22Rv1 (cell line): Measurements from ENCODE around the gene CAMSAP1.

ENCODE experiments used
- H3K27ac ChIP-seq: fragments of 450-650 bp; 2 replicates; pipeline ENCODE4 v1.5.1; 2017
- ZFX ChIP-seq: fragments of 450-650 bp; IDR thresholded peaks from 2 replicates; pipeline ENCODE4 v1.6.1; 2017; ENCODE audit warnings: antibody characterized with exemption, borderline replicate concordance
- TF ChIP-seq, protein P1 (sequence below): fragments of 450-650 bp; IDR thresholded peaks from 2 replicates; pipeline ENCODE4 v1.5.1; 2017; ENCODE audit warnings: mild to moderate bottlenecking

CAMSAP1 gene

DNA sequence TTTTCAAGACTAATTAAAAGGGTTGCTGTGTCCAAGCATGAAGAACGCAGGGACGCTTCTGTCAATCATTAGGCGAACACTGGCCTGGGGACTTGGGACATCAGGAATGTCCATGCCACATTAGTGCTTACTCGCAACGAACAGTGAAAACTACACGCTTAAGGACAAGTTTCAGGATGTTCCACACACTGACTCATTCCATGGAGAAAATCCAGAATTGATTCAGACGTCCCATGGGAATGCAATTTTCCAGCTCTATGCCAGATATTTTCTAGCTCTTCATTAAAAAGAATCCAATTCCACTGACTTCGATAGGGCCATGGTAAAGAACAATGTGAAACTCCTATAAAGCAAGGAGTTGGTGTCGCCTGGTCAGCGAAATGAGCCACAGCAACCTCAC is 98.2 kb downstream of the CAMSAP1 start:
- H3K27ac ChIP-seq: no peak overlapping the region
- TF ChIP-seq, protein P1, sequence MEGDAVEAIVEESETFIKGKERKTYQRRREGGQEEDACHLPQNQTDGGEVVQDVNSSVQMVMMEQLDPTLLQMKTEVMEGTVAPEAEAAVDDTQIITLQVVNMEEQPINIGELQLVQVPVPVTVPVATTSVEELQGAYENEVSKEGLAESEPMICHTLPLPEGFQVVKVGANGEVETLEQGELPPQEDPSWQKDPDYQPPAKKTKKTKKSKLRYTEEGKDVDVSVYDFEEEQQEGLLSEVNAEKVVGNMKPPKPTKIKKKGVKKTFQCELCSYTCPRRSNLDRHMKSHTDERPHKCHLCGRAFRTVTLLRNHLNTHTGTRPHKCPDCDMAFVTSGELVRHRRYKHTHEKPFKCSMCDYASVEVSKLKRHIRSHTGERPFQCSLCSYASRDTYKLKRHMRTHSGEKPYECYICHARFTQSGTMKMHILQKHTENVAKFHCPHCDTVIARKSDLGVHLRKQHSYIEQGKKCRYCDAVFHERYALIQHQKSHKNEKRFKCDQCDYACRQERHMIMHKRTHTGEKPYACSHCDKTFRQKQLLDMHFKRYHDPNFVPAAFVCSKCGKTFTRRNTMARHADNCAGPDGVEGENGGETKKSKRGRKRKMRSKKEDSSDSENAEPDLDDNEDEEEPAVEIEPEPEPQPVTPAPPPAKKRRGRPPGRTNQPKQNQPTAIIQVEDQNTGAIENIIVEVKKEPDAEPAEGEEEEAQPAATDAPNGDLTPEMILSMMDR: no peak
- TF ChIP-seq ZFX: no peak

DNA sequence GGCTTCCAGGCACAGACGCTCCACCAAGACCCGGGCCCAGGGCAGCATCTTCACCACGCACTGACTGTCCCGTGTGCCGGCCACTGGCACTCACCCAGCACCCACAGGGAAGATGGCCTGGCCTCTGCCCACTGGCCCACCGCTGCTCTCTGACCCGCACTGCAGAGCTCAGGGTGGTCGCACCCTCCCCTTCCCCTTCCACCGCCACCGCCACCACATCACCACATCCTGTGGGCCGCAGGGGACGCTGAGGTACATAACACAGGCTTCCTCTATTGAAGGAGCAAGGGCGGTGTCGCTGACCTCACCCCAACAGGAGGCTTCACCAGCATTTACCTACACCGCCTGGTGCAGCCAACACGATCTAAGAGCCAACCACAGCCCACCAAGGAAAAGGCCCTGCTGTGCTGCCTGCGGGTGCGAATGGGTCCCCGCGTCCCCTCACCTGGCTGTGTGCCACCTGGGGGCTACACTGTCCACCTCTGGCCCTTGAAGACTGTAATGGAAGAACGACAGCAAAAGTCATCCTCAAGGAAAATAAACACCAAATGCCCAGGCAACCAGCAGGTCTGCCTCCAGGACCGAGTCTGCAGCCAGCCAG is 101.8 kb downstream of the CAMSAP1 start:
- no peak for TF ChIP-seq ZFX
- TF ChIP-seq, protein P1: no peak
- no peak overlapping the region for H3K27ac ChIP-seq

DNA sequence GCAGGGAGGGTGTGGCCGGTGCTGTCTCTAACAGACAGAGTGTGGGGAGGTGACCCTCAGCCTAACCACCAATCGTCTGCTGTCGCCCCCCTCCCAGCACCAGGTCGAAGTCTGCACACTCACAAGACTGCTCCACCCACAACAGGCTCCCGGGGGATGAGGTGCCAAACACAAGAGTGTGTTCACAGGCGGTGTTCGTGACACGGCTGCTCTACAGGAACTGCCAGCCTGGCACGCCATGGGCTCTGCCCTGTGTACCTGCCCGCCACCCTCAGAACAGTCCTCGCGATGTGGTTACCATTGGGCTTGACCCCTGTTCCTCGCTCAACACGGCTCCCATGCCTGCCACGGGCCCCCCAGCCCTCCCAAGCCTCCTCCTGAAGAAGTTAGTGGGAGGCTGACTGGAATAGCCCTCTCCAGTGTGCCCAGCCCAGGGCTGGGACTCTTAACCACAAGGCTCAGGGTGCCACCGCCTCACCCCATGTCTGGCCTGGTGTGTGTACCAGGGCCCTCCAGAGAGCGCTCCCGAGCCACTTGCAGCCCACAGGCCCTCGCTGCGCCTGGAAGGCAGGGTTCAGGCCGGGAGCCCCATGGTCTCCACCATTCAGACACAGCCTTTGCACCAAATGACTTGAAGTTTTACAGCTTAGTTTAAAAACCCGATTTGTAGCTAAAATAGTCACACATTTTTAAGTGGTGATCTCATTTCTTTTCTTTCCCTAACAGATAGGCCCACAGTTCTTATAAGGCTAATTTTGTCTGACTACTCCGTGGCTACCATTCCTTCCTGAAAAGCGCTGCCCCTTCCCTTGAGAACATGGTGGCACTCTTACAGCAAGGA is 102.5 kb downstream of the CAMSAP1 start:
- TF ChIP-seq ZFX: no peak
- TF ChIP-seq, protein P1: no peak
- no peak overlapping the region for H3K27ac ChIP-seq

DNA sequence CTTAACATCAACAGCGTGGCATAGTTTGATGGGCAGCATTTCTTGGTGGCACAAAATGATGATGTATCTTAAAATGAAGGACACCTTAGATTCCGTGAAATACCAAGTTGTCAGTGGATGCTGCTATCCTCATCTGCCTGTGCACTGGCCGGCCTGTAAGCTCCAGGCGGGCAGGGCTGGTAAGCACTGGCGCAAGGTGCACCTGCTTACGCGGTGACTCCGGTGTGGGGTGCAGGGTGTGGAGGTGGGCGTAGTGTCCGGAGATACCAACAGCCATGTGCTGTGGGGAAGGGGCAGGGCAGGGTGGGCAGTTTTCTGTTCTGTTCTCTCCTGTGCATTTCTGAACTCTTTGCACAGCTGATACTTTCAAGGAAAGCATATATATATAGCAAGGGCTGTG is 103.9 kb downstream of the CAMSAP1 start:
- TF ChIP-seq, protein P1: no peak
- TF ChIP-seq ZFX: no peak
- H3K27ac ChIP-seq: no peak overlapping the region

DNA sequence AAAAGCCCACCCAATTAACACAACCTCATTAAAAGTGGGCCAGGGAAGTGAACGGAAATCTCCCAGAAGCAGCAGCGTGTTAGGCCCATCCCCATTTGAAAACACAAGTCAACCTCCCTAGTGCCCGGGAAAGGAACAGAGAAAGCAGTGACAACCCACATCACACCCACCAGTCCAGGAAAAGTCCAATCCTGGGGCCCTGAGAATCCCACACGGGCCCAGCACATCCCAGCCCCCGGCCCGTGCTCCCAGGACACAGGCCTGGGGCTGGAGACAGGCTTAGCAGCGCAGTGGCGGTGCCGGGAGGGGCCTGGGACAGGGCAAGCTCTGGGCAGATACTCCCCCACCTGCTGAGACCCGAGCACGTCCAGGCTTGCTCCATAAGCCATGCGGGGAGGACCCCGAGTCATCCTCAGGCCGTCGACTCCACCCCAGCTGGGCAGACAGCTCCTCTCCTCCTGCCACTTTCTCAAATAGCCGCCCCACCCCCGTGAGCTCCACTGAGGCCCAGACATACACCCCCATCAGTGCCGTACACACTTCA is 104.4 kb downstream of the CAMSAP1 start:
- no peak for TF ChIP-seq ZFX
- TF ChIP-seq, protein P1: no peak
- H3K27ac ChIP-seq: no peak overlapping the region

DNA sequence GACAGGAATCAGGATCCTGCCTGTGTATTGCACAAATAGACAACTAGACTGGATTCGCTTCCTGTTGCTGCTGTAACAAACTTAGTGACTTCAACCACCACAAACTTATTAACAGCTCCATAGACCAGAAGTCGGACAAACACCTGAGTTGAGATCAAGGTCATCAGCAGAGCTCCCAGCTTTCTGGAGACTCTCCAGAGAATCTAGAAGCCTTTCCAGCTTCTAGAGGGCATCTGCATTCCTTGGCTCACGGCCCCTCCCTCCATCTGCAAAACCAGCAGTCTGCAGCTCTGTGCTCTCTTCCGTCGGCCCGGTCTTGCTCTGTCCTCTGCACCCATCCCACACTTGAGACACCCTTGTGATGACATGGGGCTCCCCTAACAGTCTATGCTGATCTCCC is 106.3 kb downstream of the CAMSAP1 start:
- TF ChIP-seq, protein P1: no peak
- TF ChIP-seq ZFX: no peak

DNA sequence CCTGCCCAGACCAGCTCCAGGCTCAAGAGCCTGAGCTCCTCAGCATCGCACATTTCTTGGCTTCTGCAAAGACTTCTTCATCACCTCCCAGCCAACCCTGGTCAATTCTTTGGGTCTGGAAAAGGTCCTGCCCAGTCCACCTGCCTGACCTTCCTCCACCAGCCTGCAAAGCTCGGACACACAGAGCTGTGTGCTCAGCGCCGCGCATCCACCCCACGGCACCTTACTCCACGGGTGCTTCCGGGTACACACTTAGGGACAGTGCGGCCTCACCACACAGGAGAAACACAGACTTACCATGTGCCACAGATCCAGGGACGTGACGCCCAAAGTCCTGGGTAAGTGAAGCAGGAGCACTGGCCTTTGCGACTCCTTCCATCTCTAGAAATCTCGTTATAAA is 108.1 kb downstream of the CAMSAP1 start:
- no peak for TF ChIP-seq ZFX
- TF ChIP-seq, protein P1: no peak
- no peak overlapping the region for H3K27ac ChIP-seq

More for the DNA sequence above, 106.3 kb downstream of the CAMSAP1 start:
- H3K27ac ChIP-seq: no peak overlapping the region
